Ovary (tissue), 1 donor: Measurements from ENCODE around the gene RARRES2.

Experiments
- EP300 ChIP-seq: sonication (generic); formaldehyde crosslinking; IDR thresholded peaks from one replicate; pipeline ENCODE4 v1.6.1; 2017; ENCODE audit warnings: antibody characterized with exemption
- POLR2A ChIP-seq: fragments of 450-650 bp; IDR thresholded peaks from one replicate; pipeline ENCODE4 v1.6.1; 2017; ENCODE audit warnings: antibody characterized with exemption, mild to moderate bottlenecking, moderate library complexity

- TF ChIP-seq EP300 = no peak
- no peak for TF ChIP-seq POLR2A
These were observed 27.7 kb upstream of the RARRES2 start for GRCh38 chr7:150368884-150369747.
